ENCODE data around the gene LTBP1. TPM values are rescaled to one million over a fixed set of nuclear protein-coding genes. Genes with fewer than 3 reads are reported as not detected.

LTBP1 gene
- total RNA-seq, 1 experiment from 2014 or later, result 28.5 TPM

- no CpG with 5 or more reads among the region's 7 CpGs for WGBS (ENCODE audit: extremely low coverage, insufficient read length, low lambda C conversion rate)
- H3T11ph ChIP-seq (ENCODE audit: low read length), result no peak overlapping the region
- H3K27me3 Mint-ChIP-seq (ENCODE audit: low read depth), result peaks cover 5% of the 10 kb centered on the region
These were observed 45.4 kb upstream of the LTBP1 start for GRCh38 chr2:32901313-32901712.

More at GRCh38 chr2:32901313-32901712, 45.4 kb upstream of the LTBP1 start:
- H4K20me1 ChIP-seq (ENCODE audit: control insufficient read depth, insufficient read depth, insufficient read length), result no peaks in the 10 kb centered on the region
- no peak overlapping the region for H4K8ac ChIP-seq (replicated peaks; ENCODE audit: insufficient read length, low read depth, low read length)
- peaks cover 2 to 3% of the 10 kb centered on the region in 2 experiments; a peak in 4 of 5 replicates for H3K9me3 Mint-ChIP-seq
- H3K23me2 ChIP-seq (ENCODE audit: insufficient read length, low read depth, low read length, poor library complexity, severe bottlenecking), result no peaks in the 10 kb centered on the region
- no peaks in the 10 kb centered on the region for H3K79me1 ChIP-seq (ENCODE audit: insufficient read depth, low read depth, low read length, poor library complexity, severe bottlenecking)
- H2BK5ac ChIP-seq (ENCODE audit: insufficient read length, low read length), result no peak overlapping the region
- H2AFZ ChIP-seq (ENCODE audit: low read length), result no peak overlapping the region
- H3K36me3 Mint-ChIP-seq (ENCODE audit: insufficient read depth in 1 of 3, low read depth in 3 of 3), result peaks cover 0 to 4% (median 3%) of the 10 kb centered on the region in 3 experiments; a peak in 3 of 7 replicates
- H3K56ac ChIP-seq (ENCODE audit: insufficient read length, low read depth, low read length), result no peak overlapping the region
- H2BK120ac ChIP-seq (ENCODE audit: low read depth, low read length, poor library complexity, severe bottlenecking), result no peak overlapping the region
- no peaks in the 10 kb centered on the region for H3K27me3 ChIP-seq (ENCODE audit: insufficient read depth, low read length)
- no peaks in the 10 kb centered on the region for H3K9me3 ChIP-seq (ENCODE audit: control insufficient read depth, low read depth, low read length)
- no peak overlapping the region for H3K4me3 Mint-ChIP-seq
- no peak for DNase-seq
- H4K91ac ChIP-seq (ENCODE audit: insufficient read length, low read depth, low read length), result no peak overlapping the region
- H3K18ac ChIP-seq (ENCODE audit: insufficient read length, low read depth, low read length), result no peak overlapping the region
- H3K4me2 ChIP-seq (ENCODE audit: insufficient read depth, insufficient read length, low read length), result no peak overlapping the region
- H2BK15ac ChIP-seq (ENCODE audit: low read depth, low read length), result no peak overlapping the region
- H2BK20ac ChIP-seq (ENCODE audit: low read depth, low read length, poor library complexity, severe bottlenecking), result no peak overlapping the region
- no peak overlapping the region for H4K5ac ChIP-seq (ENCODE audit: insufficient read length, low read depth, low read length)
- H3K4ac ChIP-seq (ENCODE audit: low read depth, low read length), result no peak overlapping the region
- H3K27ac ChIP-seq (ENCODE audit: insufficient read length, low read depth, low read length), result no peak overlapping the region
- no peak overlapping the region for H2BK12ac ChIP-seq (ENCODE audit: insufficient read length, low read depth, low read length)
- no peak overlapping the region for H3K14ac ChIP-seq (ENCODE audit: insufficient read depth, low read length)
- no peaks in the 10 kb centered on the region for H3K79me2 ChIP-seq (ENCODE audit: insufficient read depth, low read length)
- no peak overlapping the region for H3K9ac ChIP-seq (ENCODE audit: extremely low read depth, insufficient read length, low read length)
- H3K23ac ChIP-seq (ENCODE audit: insufficient read length, low read depth, low read length), result no peak overlapping the region
- no peak overlapping the region; a peak in 1 of 7 replicates for H3K27ac Mint-ChIP-seq
- no peak for TF ChIP-seq CTCF (conservative IDR thresholded peaks at IDR 0.05)
- peaks cover 0 to 3% of the 10 kb centered on the region in 2 experiments; a peak in 2 of 4 replicates for H3K4me1 Mint-ChIP-seq
- H3K4me1 ChIP-seq (ENCODE audit: insufficient read depth, low read length), result no peaks in the 10 kb centered on the region
- no peak overlapping the region for H2AK5ac ChIP-seq (ENCODE audit: insufficient read length, low read length)
